Nucleus accumbens (tissue), 56 donors: ENCODE data around the gene IDH3G.

ENCODE experiments used
- DNase-seq, 56 donors: peaks; one replicate each; lab custom pipeline; 2025; lab: John Stamatoyannopoulos, UW

Gene IDH3G

GRCh38 chrX:153738056-153738605, 56.0 kb downstream of the IDH3G start:
- no peak for DNase-seq

DNA sequence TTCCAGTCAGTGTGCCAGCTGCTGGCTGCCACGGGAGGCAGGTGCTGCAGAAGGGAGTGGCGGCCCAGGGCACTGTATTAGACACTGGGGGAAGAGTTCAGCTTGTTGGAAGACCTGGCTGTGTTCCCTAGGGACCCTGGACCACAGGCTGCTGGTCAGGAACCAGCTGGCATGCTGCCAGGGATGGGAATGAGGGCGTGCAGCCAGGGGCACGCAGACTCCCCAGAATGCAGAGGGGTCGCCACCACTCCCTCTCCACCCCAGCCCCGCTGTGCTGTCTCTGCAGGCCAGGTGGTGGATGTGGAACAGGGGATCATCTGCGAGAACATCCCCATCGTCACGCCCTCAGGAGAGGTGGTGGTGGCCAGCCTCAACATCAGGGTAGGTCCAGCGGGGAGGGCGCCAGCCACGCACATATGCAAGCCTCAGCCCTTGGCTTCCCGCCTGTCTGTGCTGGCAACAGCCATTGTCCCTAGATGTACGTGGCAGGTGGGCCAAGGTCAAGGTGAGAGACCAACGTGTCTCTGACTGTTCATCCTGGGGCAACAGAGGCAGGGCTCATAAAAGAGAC, 57.2 kb downstream of the IDH3G start:
- DNase-seq: no peak

GRCh38 chrX:153736071-153736820, 57.9 kb downstream of the IDH3G start:
- no peak for DNase-seq
